ENCODE results near the gene HDAC1. TPM values are rescaled to one million over a fixed set of nuclear protein-coding genes. Genes with fewer than 3 reads are reported as not detected.

The HDAC1 gene
- total and polyA plus RNA-seq, 2 of the 8 experiments (the other 6 are each of a cell fraction or from before 2014, with no cell fraction given): 111 to 125 TPM

- Histone ChIP-seq H3K23ac (ENCODE audit: insufficient read length) (no peak overlapping the region), H4K20me1 (replicated peaks in 1 of 2; ENCODE audit: control insufficient read depth in 1 of 2, insufficient read depth in 2 of 2, low read length in 2 of 2) (peaks cover 0 to 8% of the 10 kb centered on the region in 2 experiments)
- TF ChIP-seq SUZ12 (IDR thresholded peaks at IDR 0.05; ENCODE audit: low read length) (no peak), RFX5 (IDR thresholded peaks at IDR 0.05; ENCODE audit: borderline replicate concordance, low read depth, low read length) (no peak), NANOG (IDR thresholded peaks at IDR 0.05; ENCODE audit: insufficient read depth, low read depth, low read length, poor library complexity, severe bottlenecking) (no peak), ASH2L (IDR thresholded peaks at IDR 0.05; ENCODE audit: low read length) (no peak), USF2 (IDR thresholded peaks at IDR 0.05; ENCODE audit: low read length) (no peak), MAX (IDR thresholded peaks at IDR 0.05) (no peak), HDAC2 (IDR thresholded peaks at IDR 0.05; ENCODE audit: borderline replicate concordance in 1 of 2, low read depth in 2 of 2, low read length in 2 of 2) (no peak), JUN (IDR thresholded peaks at IDR 0.05; ENCODE audit: low read depth, low read length) (no peak), NRF1 (IDR thresholded peaks at IDR 0.05; ENCODE audit: low read depth, low read length) (no peak), JUND (IDR thresholded peaks at IDR 0.05; ENCODE audit: low read length) (no peak), CEBPB (IDR thresholded peaks at IDR 0.05; ENCODE audit: low read depth, low read length) (no peak)
These were observed 12.2 kb downstream of the HDAC1 start for GRCh38 chr1:32303997-32304622.

More at GRCh38 chr1:32303997-32304622, 12.2 kb downstream of the HDAC1 start:
- Histone ChIP-seq H3K27me3 (replicated peaks in 1 of 4; ENCODE audit: control insufficient read depth in 3 of 4, extremely low read depth in 1 of 4, insufficient read depth in 3 of 4, low read length in 3 of 4) (no peaks in the 10 kb centered on the region), H2BK120ac (replicated peaks; ENCODE audit: low read depth, low read length) (no peak overlapping the region), H3K9ac (replicated peaks in 1 of 4; ENCODE audit: extremely low read depth in 1 of 4, low read depth in 3 of 4, low read length in 3 of 4) (no peak overlapping the region), H3K56ac (replicated peaks; ENCODE audit: insufficient read length, low read depth, low read length) (no peak overlapping the region), H3K4me1 (replicated peaks in 1 of 4; ENCODE audit: control insufficient read depth in 3 of 4, insufficient read depth in 4 of 4, low read length in 3 of 4) (no peaks in the 10 kb centered on the region), H2BK5ac (ENCODE audit: low read depth, low read length) (no peak overlapping the region), H3K79me1 (ENCODE audit: low read depth, low read length) (peaks cover 3% of the 10 kb centered on the region), H3K18ac (ENCODE audit: extremely low read depth, low read length) (no peak overlapping the region), H3K4me3 (ENCODE audit: extremely low read depth in 1 of 4, insufficient read depth in 2 of 4, low read depth in 3 of 4, low read length in 4 of 4) (no peak overlapping the region), H2BK12ac (ENCODE audit: low read depth, low read length) (no peak overlapping the region), H3K9me3 (ENCODE audit: insufficient read depth in 2 of 2, low read depth in 1 of 2, low read length in 1 of 2) (no peaks in the 10 kb centered on the region), H3K36me3 (ENCODE audit: control insufficient read depth in 2 of 4, insufficient read depth in 4 of 4, low read length in 3 of 4) (peaks cover 5 to 32% (median 18%) of the 10 kb centered on the region in 4 experiments; a peak in 7 of 8 replicates), H2AFZ (ENCODE audit: low read length) (no peak overlapping the region), H3K14ac (ENCODE audit: insufficient read length) (no peak overlapping the region), H2BK20ac (ENCODE audit: low read length) (no peak overlapping the region), H3K27ac (ENCODE audit: low read depth, low read length) (no peak overlapping the region), H3K4ac (replicated peaks; ENCODE audit: insufficient read length, low read depth, low read length) (no peak overlapping the region), H3K4me2 (ENCODE audit: insufficient read depth in 1 of 2, low read depth in 2 of 2, low read length in 2 of 2) (no peak overlapping the region), H2BK15ac (ENCODE audit: low read length) (no peak overlapping the region), H4K5ac (ENCODE audit: insufficient read length, low read depth, low read length) (no peak overlapping the region), H2AK5ac (ENCODE audit: low read depth, low read length) (no peak overlapping the region), H4K8ac (ENCODE audit: extremely low read depth, insufficient read depth, low read length) (no peak overlapping the region), H3K79me2 (ENCODE audit: control insufficient read depth in 1 of 2, insufficient read depth in 2 of 2, low read length in 2 of 2) (peaks cover 0 to 42% of the 10 kb centered on the region in 2 experiments; a peak in 2 of 4 replicates), H3K23me2 (ENCODE audit: low read depth, low read length) (no peaks in the 10 kb centered on the region), H4K91ac (replicated peaks; ENCODE audit: insufficient read length, low read length) (no peak overlapping the region)
- ChIA-PET CTCF (ENCODE audit: partially characterized antibody) (interaction anchor here (0.7 to 3.3 kb wide), 8 partner anchors 9 to 104 kb away, joined by 3 to 16 read pairs (median 4); partner anchors contain the start of genes CCDC28B and FAM167B), POLR2A (ENCODE audit: partially characterized antibody) (interaction anchor here (0.8 to 2.1 kb wide), 7 partner anchors 8 to 104 kb away, joined by 3 to 5 read pairs (median 4); partner anchors contain the start of genes CCDC28B, HDAC1 and MARCKSL1)
- no peak for FAIRE-seq
- DNase-seq (ENCODE audit: low read depth in 1 of 2, low spot score in 2 of 2): no peak
- 93% methylated on average over 3 of the region's 3 CpGs; no CpG with 5 or more reads in 1 of the 2 experiments for WGBS, 2 experiments (ENCODE audit: extremely low coverage in 1 of 2, insufficient coverage in 1 of 2, insufficient read length in 1 of 2, insufficient replicate concordance in 2 of 2, low coverage in 1 of 2, low lambda C conversion rate in 2 of 2, missing lambda C conversion rate in 1 of 2)
